Measurements from ENCODE around the gene CAB39. TPM values are rescaled to one million over a fixed set of nuclear protein-coding genes. Genes with fewer than 3 reads are reported as not detected.

The CAB39 gene
- total and polyA plus RNA-seq, 2 of the 8 experiments (the other 6 are each of a cell fraction or from before 2014, with no cell fraction given) = 16.4 to 50.5 TPM

- TF ChIP-seq SAP30 (IDR thresholded peaks at IDR 0.05; ENCODE audit: insufficient read depth, insufficient replicate concordance, low read length) = no peak
- TF ChIP-seq YY1 (IDR thresholded peaks at IDR 0.05; ENCODE audit: low read depth, low read length) = no peak
- TF ChIP-seq TEAD4 (IDR thresholded peaks at IDR 0.05; ENCODE audit: low read depth, low read length) = no peak
- no peak for TF ChIP-seq GTF2F1 (IDR thresholded peaks at IDR 0.05; ENCODE audit: borderline replicate concordance, low read depth, low read length)
- TF ChIP-seq POLR2A (IDR thresholded peaks at IDR 0.05; ENCODE audit: control extremely low read depth in 1 of 2, low read depth in 2 of 2, low read length in 2 of 2) = no peak
- TF ChIP-seq MAFK (IDR thresholded peaks at IDR 0.05; ENCODE audit: low read depth, low read length) = no peak
Measured at GRCh38 chr2:230746213-230746612, 33.6 kb downstream of the CAB39 start (continued).

All from H1 (cell line).